ENCODE results near the gene UNCX. TPM values are rescaled to one million over a fixed set of nuclear protein-coding genes. Genes with fewer than 3 reads are reported as not detected.
A peak's percentile ranks its signal among the peaks of the same experiment; 100 is the strongest.

The UNCX gene
- total RNA-seq, 2 experiments from 2014 or later = not detected

DNA sequence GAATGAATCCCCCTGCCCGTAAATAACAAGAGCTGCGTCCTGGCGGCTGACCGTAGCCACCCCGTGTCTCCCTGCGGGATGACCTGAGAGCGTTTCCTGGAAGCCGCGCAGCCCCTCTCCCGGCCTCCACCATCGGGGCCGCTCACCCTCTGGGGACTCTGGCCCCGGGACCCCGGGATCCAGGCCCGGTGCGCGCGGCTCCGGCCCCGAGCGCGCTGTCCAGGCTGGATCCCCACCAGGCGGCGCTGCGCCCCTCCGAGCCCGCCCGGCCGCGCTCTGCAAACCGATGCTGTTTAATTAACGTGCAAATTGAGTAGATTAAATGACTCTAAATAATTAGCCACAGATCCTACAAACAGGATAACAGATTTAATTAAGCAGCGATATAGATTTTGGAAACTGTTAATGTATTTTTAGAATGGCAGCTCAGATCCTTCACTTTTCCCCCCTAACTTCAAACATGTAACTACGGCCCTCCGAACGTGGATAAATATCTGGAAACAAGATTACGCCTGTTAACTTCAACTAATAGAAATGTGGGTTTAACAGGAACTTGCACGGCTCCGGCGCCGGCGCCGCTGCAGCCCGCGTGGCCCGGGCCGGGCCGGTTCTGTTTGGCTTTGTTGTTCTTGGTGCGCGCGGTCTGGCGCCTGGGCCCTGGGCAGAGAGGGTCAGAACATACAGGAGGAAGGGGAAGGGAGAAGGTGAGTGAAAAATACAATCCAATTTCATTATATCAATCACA, 7.1 kb upstream of the UNCX start:
- peak; percentile 60 for DNase-seq
- peak; percentile 85 for TF ChIP-seq CTCF (IDR thresholded peaks at IDR 0.05)
- peaks cover 57% of the 10 kb centered on the region for H3K27me3 Mint-ChIP-seq
- no peaks in the 10 kb centered on the region for H3K36me3 Mint-ChIP-seq (ENCODE audit: low read depth)
- POLR2A ChIA-PET = interaction anchor here (1.6 kb wide), 1 partner anchor 12 kb away, joined by 4 read pairs; no protein-coding TSS in a partner anchor
- H3K9me3 Mint-ChIP-seq = no peaks in the 10 kb centered on the region
- intact Hi-C loops (cut with micrococcal nuclease) = loop anchor here (5.0 kb wide), 1 partner anchor 187 kb away; no protein-coding TSS in a partner anchor
- ATAC-seq = peak; percentile 76
- CTCF ChIA-PET = interaction anchor here (0.7 to 2.9 kb wide), 13 partner anchors 9 to 248 kb away, joined by 3 to 14 read pairs (median 4); no protein-coding TSS in a partner anchor
- peaks cover 6% of the 10 kb centered on the region for H3K4me1 Mint-ChIP-seq (ENCODE audit: low read depth)
- no peak overlapping the region for H3K4me3 Mint-ChIP-seq
- H3K27ac Mint-ChIP-seq = no peak overlapping the region

DNA sequence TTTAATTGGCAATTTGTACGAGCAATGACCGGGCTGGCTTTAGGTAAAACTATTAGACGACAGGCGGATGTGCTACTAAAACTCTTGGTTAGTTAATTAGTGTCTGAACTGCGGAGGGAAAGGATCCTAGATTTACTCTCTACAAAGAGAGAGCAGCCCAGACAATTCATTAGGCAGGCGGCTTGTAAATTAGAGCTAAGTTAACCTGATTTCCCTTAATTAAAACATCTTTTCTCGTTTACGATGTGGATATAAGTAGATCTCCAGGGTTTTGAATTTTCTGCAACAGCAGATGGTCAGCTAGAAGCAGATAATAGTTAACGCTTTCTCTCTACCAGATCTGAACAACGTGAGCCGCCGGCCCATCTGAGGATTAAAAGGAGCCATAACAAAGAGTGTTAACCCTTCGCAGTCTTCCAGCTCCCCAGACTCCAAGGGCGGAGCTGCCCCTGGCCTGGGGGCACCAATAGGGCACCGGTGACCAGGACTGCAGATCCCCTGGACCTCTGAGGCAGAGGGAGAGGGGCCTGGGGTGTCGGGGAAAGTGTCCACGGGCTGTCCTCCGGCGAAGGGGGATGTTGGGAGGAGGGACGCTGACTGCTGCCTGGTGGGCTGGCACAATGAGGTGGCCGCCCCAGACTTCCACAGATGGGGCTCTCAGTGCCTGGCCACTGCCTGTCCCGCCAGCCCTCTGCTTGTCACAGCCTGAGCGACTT, 6.3 kb upstream of the UNCX start:
- no peak overlapping the region for H3K4me3 Mint-ChIP-seq
- TF ChIP-seq CTCF (IDR thresholded peaks at IDR 0.05) = no peak
- no peaks in the 10 kb centered on the region for H3K9me3 Mint-ChIP-seq
- ATAC-seq (no peak), DNase-seq (no peak)
- POLR2A ChIA-PET = no interaction called here
- intact Hi-C loops (cut with micrococcal nuclease) = loop anchor here (5.0 kb wide), 1 partner anchor 186 kb away; no protein-coding TSS in a partner anchor
- H3K27me3 Mint-ChIP-seq = peaks cover 57% of the 10 kb centered on the region
- CTCF ChIA-PET = interaction anchor here (0.7 to 2.9 kb wide), 12 partner anchors 10 to 248 kb away, joined by 3 to 14 read pairs (median 4); no protein-coding TSS in a partner anchor
- H3K4me1 Mint-ChIP-seq (ENCODE audit: low read depth) = peaks cover 6% of the 10 kb centered on the region
- no peaks in the 10 kb centered on the region for H3K36me3 Mint-ChIP-seq (ENCODE audit: low read depth)
- no peak overlapping the region for H3K27ac Mint-ChIP-seq

GRCh38 chr7:1227071-1227804, 5.4 kb upstream of the UNCX start:
- H3K4me3 Mint-ChIP-seq = no peak overlapping the region
- intact Hi-C loops (cut with micrococcal nuclease) = loop anchor here (5.0 kb wide), 1 partner anchor 185 kb away; no protein-coding TSS in a partner anchor
- H3K36me3 Mint-ChIP-seq (ENCODE audit: low read depth) = no peaks in the 10 kb centered on the region

More at GRCh38 chr7:1227071-1227804, 5.4 kb upstream of the UNCX start:
- Mint-ChIP-seq H3K4me1 (ENCODE audit: low read depth) (peaks cover 9% of the 10 kb centered on the region), H3K9me3 (no peaks in the 10 kb centered on the region), H3K27ac (no peak overlapping the region), H3K27me3 (peaks cover 61% of the 10 kb centered on the region)
- ChIA-PET POLR2A (interaction anchor here (1.0 kb wide), 1 partner anchor 172 kb away, joined by 3 read pairs; no protein-coding TSS in a partner anchor), CTCF (interaction anchor here (0.9 to 2.9 kb wide), 8 partner anchors 14 to 247 kb away, joined by 3 to 14 read pairs (median 4); no protein-coding TSS in a partner anchor)
- TF ChIP-seq CTCF (IDR thresholded peaks at IDR 0.05) = no peak
- ATAC-seq (no peak), DNase-seq (no peak)

Measured in activated CD8-positive, alpha-beta T cell treated with anti-CD3 and anti-CD28 coated beads for 36 hours (primary cell).